A172 (cell line): ENCODE results near the gene ZNF587B. TPM values are rescaled to one million over a fixed set of nuclear protein-coding genes. Genes with fewer than 3 reads are reported as not detected.
"Not testable (repeated sequence)": the region's sequence is repeated elsewhere in the genome, so short reads cannot be mapped to it uniquely, and the experiment has no call there.

ENCODE experiments used
- DNase-seq: peaks from one replicate; pipeline ENCODE4 v3.0.0-alpha.2; 2015; ENCODE audit warnings: low spot score
- total RNA-seq: library from RNA; depleted of rRNA; stranded (reverse); fragments of >200 nt; shearing (Covaris generic); gene quantifications from 2 replicates; pipeline ENCODE4 v1.2.3, GENCODE V29; 2014; rRNA removed

Gene ZNF587B
- total RNA-seq = 22.9 and 26.6 TPM in 2 replicates

GRCh38 chr19:57830071-57830602 is at the start of gene ZNF587B:
Gene ZNF587B (plus strand): TSS chr19:57830299. CDS start chr19:57830529, 230 bp downstream.
- DNase-seq = peak; percentile 45

- DNase-seq = no peak
Observed at GRCh38 chr19:57786286-57786685, 43.8 kb upstream of the ZNF587B start.

- DNase-seq = no peak
Observed at GRCh38 chr19:57786906-57787305, 43.2 kb upstream of the ZNF587B start.

GRCh38 chr19:57788114-57788692 is 41.9 kb upstream of the ZNF587B start:
- no peak for DNase-seq

GRCh38 chr19:57789288-57789687 is 40.8 kb upstream of the ZNF587B start:
- no peak for DNase-seq

- not testable (repeated sequence) for DNase-seq
Observed at GRCh38 chr19:57796580-57796979, 33.5 kb upstream of the ZNF587B start.

GRCh38 chr19:57800696-57801095 is 29.4 kb upstream of the ZNF587B start:
- no peak for DNase-seq

GRCh38 chr19:57802269-57802668 is 27.8 kb upstream of the ZNF587B start:
- no peak for DNase-seq

- DNase-seq = no peak
Observed at GRCh38 chr19:57803265-57803593, 26.9 kb upstream of the ZNF587B start.

GRCh38 chr19:57803594-57804325 is 26.3 kb upstream of the ZNF587B start:
- peak; percentile 93 for DNase-seq

GRCh38 chr19:57807541-57807940 is 22.6 kb upstream of the ZNF587B start:
- no peak for DNase-seq

GRCh38 chr19:57810410-57811295 is 19.4 kb upstream of the ZNF587B start:
- not testable (repeated sequence) for DNase-seq

- no peak for DNase-seq
Observed at GRCh38 chr19:57812226-57812625, 17.9 kb upstream of the ZNF587B start.

- DNase-seq = not testable (repeated sequence)
Observed at GRCh38 chr19:57812975-57813820, 16.9 kb upstream of the ZNF587B start.

GRCh38 chr19:57813919-57814504 is 16.1 kb upstream of the ZNF587B start:
- DNase-seq = no peak

GRCh38 chr19:57814505-57815246 is 15.4 kb upstream of the ZNF587B start, which contains the start of gene ZNF552:
Gene ZNF552 (minus strand): TSS chr19:57814913. CDS start chr19:57814743, 170 bp downstream.
- DNase-seq = peak; percentile 84

GRCh38 chr19:57815247-57816075 is 14.6 kb upstream of the ZNF587B start:
- no peak for DNase-seq

GRCh38 chr19:57816652-57817051 is 13.4 kb upstream of the ZNF587B start:
- no peak for DNase-seq

- no peak for DNase-seq
Observed at GRCh38 chr19:57817976-57818375, 12.1 kb upstream of the ZNF587B start.
